Measurements from ENCODE around the gene ACTR1A.
A peak's percentile ranks its signal among the peaks of the same experiment; 100 is the strongest.
"Not testable (repeated sequence)": the region's sequence is repeated elsewhere in the genome, so short reads cannot be mapped to it uniquely, and the experiment has no call there.

The ACTR1A gene

DNA sequence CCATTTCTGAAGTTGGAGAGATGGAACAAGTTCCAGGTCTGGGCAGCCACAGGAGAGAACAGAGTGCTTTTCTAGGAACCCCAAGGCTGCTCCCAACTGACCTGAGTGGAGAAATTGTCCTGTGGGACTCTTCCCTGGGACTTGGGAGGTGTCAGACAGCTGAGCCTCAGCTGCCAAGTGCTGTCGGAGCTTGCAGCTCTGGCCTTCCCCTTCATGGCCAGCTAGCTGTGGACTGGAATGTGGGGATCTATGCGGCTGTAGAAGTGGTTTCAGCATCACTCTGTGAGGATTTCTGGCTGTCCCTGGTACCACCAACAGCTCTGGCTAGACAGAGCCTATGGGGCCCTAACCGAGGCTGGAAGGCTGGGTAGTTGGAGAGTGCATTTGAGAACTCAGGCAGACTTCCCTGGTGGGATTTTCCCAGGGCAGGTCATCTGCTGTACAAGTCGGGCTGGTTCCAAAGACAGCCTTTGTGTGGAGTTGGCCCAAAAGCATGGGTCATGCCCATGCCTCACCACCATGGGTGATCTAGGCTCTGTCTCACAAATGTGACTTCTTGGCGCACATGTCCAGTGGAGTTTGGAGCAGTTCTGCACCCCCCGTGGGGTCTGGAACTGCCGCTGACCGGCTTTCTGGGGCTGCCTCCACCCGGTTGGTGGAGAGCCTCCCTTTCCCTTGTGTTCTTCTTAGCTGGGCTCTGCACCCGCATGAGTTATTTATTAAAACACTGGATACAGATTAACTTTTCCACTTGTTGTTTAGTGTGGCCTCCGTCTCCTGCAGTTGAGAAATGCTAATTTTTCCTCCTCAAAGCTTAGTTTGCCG is 12.2 kb upstream of the ACTR1A start:
- no peak for DNase-seq

DNA sequence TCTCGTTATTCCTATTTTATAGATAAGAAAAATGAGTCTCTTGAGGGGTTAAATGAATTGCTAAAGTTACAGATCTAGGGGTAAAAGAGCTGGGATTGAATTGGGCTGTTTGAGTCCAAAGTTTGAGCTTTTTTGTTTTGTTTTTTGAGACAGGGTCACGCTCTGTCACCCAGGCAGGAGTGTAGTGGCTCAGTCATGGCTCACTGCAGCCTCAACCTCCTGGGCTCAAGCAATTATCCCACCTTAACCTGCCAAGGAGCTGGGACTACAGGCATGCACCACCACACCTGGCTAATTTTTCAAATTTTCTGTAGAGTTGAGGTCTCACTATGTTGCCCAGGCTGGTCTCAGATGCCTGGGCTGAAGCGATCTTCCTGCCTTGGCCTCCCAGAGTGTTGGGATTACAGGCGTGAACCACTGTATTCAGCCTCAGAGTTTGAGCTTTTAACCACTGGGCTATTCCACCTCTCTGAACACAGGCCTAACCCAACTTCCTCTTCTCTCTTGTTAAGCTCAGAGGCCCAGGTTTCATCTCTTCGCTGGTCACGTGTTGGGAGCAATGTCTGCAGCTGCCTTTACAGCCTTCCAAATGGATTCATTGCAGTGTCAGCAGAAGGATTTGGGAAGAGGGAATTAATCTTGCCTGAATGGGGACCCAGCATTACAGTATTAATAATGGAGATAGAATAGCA is 9.2 kb upstream of the ACTR1A start:
- DNase-seq = no peak

DNA sequence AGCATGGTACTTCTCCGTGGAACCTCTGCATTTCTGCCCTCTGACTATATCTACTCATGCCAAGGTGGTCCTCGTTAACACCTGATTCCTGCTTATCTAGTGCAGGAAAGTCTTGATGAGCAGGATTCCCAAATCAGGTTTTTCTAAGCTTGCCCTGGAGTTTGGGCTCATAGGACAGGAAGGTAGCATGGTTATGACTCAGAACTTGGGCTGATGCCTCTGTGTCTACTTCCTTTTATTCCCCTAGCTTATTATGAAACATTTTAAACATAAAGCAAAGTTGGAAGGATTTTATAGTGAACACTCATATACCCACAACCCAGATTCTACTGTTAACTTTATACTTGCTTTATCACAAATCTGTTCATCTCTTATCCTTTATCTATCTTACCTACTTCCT is 6.9 kb upstream of the ACTR1A start:
- no peak for DNase-seq

DNA sequence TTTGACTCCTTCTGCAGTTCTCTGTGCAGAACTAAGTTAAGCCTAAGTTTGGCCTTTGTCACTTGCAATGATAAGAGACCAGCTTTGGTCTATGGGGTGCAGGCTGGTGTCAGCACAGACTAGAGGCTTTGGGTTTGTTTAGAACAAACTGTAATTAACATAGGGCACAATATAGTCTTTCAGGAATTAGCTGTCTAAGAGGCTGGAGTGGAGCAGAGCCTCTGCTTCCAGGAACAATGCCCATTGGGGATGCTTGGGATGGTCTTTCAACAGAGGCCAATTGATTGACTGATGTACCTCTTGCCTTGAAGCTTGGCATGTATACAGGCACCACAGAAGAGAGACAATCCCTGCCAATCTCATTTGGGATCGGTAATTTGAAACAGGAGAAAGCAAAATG is 6.0 kb upstream of the ACTR1A start:
- DNase-seq = no peak

DNA sequence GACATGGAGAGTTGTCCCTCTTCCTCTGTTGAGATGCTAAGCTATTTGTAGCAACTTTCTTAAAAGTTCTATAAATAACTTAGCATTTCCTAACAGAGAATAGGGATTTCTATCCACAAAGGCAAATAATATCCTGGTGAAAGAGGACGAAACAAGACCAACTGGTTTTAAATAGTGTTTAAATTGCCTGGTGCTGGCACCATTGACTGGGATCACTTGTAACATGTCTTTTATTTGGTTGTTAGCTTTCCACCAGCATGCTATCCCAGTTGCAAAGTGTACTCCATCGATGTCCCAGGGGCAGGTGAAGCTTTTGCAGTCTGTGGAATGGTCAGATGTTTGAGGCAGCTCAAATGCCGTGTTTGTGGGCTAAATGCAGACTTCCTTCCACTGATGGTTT is 5.0 kb upstream of the ACTR1A start:
- DNase-seq = no peak

DNA sequence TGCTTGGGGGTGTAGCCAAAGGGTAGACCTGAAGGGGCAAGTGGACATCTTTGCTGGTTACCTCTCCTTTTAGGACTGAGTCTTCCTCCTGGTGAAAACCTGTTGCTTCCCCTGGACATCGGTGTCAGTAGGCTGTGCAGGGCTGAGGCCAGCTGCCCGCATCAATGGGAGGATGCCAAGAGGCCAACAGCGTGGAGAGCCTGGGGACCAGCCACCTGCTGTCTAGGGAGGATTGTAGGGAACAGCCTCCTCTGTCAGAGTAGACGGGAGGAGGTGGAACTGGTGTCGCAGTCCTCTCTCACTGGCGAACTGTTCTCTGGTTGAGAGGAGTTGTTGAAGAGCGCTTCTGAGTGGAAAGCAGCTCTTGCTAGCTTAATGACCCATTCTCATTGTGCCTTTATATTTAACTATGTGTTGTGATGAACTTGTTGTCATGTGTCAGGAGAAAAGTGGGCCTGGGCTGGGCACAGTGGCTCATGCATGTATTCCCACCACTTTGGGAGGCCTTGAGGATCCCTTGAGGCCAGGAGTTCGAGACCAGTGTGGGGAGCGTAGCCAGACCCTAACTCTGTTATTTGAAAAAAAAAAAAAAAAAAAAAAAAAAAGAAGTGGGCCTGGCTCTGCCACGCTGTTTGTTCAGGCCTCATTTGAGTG is 3.1 kb upstream of the ACTR1A start:
- peak; percentile 44 for DNase-seq

DNA sequence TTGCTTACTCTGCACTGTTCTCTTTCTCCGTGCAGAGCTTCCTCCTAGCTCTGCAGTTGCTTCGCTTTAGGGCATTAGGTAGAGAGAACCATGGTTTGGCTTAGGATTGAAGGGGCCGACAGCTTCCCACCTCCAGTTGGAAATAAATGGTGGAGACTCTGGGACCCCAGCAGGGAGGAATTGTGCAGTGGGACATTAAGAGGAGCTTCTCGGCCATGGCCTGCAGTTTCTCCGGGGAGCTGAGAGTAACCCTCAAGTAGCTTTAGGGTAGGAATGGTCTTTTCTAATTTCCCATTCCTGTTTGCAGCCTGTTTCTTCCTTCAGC is 2.4 kb upstream of the ACTR1A start:
- no peak for DNase-seq

DNA sequence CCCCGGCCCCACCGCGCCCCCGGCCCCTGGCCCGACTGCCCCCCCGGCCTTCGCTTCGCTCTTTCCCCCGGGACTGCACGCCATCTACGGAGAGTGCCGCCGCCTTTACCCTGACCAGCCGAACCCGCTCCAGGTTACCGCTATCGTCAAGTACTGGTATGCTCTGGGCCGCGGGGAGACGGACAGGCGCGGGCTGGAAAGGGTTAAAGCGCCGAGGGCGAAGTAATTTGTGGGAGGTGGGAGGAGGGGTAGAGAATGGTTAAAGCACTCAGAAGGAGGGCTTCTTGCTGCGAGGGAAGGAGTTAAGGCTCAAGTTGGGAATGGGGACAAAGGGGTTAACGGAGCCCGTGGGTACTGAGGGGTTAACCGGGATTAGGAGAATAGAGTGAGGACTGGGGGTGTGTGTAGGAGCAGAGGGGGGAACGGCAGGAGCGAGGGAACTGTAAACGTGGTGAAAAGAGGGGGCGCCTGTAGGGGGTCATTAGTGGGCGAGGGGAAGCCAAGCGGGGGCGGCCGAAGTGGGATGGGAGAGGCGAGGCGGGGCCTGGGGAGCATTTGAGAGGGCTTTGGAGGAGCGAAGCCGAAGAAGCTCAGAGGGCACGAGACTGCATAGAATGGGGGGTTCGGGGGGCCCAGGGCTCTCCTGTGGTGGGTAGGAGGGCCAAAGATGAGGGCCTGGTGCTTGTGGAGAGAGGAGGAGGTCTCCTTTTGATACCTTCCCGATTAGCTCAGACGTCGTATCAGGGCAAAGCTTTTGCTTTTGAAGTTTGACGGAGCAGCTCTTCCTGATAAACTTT is 1.9 kb upstream of the ACTR1A start:
- DNase-seq = no peak

DNA sequence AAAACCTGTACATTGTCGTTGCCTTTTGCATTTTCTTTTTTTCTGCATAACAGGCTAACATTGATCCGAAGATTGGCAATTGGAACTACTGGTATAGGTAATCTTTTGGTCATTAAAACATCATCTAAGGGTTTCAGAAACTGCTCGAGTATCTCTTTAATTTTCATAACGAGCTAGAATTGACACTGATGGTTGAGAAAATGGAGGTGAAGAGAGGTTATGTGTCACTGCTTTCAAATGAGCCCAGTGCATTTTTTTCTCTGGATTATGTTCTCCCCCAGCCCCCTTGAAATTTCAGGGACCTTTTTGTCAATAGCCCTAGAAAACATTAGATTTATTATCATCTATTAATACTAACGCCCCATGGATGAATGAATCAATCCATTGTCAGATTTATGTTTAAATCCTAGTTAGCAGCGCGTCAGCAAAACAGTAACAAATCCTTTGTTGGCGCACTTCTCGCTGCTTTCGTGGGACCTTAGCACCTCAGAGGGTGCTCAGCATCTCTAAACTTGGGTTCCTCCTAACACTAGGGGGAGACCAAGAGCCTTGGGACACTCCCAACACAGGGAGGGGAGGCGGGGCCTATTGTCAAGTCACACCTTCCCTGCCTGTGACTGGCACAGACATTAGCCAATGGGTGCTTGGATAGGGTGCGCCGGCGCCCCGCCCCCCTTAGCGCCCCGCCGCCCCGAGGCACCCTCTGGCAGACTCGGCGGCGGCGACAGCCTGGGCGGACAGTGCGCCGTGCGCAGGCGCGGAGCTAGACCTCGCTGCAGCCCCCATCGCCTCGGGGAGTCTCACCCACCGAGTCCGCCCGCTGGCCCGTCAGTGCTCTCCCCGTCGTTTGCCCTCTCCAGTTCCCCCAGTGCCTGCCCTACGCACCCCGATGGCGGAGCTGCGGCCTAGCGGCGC is 1.0 kb upstream of the ACTR1A start, which contains the start of gene SUFU:
SUFU (plus strand) TSS at position 709 of the 915 bp plus-strand sequence; CDS start at position 890, 181 bp downstream.
- DNase-seq = peak; percentile 91

DNA sequence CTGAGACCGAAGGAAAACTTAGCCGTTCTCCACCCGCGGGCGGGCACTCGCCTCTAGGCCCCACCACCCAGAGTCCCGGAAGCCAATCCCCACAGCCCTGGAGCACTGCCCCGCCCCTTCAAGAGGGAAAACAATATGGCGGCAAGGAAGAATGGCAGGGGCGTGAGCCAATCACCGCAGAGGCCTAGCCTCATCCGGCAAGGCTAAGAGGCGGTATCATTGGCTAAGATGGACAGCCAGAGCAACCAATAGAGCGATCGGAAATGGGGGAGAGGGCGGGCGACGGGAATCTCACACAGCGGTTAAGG is 529 bp downstream of the ACTR1A start:
- peak; percentile 89 for DNase-seq

DNA sequence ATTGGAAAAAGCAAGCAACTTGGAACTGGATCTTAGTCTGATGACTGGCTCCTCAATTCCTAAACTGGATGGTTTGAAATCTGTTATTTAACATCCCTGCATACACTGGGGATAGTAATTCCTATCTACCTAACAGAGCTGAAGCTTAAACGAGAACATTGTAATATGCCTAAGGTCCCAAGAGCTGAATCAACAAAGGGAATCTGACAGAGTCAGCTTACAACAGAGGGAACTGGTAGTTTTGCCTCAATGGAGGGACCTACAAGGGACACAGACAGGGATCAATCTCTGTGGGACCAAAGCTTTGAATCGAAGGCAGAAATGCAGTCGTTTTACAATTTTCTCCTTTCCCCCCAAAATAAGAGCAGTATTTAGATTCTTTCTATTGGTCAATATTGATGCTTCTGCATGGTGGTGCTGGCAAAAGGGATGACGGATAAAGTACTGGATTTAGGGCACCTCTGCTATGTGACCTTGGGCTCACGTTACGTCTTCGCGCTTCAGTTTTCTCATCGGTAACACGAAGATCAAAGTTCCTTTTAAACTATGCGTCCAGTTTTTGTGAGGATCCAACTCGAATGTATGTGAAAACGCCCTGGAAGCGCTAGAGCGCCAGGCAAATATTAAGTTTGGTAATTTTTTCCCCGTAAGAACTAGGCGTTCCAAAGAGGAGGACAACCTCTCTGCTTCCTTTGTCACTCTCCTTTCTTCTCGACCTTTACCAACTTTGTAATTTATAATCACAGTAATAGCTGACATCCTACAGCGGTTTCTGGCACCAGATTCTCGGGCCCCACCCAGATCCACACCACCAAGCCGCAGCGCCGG is 1.1 kb downstream of the ACTR1A start:
- no peak for DNase-seq

DNA sequence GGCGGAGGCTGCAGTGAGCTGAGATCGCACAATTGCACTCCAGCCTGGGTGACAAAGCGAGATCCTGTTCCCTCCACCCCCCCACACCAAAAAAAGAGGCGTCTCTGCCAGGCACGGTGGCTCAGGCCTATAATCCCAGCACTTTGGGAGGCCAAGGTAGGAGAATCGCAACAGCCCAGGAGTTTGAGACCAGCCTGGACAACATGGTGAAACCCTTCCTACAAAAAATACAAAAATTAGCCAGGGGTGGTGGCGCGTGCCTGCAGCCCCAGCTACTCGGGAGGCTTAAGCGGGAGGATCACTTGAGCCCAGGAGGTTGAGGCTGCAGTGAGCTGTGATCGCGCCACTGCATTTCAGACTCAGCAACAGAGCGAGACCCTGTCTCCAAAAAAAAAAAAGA is 1.8 kb downstream of the ACTR1A start:
- not testable (repeated sequence) for DNase-seq

DNA sequence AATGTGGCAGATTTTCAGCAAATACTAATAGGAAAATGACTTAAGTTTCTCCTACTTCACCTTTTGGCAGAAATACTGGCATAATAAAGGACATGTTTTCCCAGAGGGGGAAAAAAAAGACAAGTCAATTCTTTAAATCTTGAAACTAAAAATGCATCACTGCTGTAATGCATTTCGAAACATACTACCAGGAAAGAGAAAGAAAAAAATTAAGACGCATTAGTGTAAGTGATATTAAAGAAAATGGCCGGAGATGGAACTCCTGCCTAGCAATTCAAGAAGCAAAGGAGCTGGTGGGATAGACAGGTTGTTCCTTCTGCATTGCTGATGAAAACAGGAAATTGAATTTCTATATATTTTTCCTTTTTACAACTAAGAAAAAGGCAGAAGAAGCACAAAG is 3.2 kb downstream of the ACTR1A start:
- no peak for DNase-seq

DNA sequence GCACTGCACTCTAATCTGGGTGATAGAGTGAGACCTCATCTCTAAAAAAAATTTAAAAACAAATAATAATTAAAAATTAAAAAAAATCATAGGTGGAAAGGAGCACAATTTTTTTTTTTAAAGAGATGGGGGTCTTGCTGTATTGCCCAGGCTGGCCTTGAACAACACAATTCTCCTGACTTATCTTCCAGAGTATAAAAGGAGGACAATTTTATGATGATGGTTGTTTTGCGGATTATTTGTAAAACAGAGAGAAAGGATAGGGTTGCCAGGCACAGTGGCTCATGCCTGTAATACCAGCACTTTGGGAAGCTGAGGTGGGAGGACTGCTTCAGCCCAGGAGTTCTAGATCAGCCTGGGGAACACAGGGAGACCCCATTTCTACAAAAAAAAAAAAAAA is 5.0 kb downstream of the ACTR1A start:
- DNase-seq = no peak

DNA sequence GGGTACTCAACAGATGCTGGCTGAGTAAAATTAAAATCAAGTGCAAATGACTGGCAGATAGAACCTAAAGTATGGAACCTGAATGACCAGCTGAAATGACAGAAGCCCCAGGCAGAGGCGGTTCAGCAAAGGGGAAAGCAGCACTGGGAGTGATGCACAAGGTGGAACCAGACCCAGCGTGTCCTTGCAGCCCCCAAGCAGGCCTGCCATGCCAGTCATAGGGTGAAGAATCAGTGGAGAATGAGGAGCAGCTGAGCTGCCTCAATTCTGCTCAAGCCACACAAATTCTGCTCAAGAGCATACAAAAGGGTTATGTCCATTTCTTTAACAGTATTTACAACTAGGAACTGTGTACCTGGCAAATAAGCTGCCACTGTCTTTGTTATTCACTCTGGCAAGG is 8.7 kb downstream of the ACTR1A start:
- no peak for DNase-seq

DNA sequence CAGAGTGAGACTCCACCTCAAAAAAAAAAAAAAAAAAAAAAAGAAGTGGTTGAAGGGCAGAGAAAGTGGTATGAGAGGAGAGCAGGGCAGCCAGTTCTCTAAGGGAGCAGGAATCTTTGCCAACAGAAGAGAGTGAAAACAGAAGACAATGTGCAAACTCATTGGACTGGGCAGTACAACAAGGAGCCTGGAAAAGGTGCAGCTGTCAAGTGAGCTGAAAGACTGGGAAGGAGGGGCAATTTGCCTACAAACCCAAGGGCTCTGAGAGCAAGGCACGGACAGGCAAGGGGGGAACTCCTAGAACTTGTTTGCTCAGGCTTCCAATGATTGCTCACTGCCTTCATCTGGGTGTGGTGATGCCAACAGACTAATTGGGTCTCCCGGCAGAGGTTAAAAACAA is 9.5 kb downstream of the ACTR1A start:
- DNase-seq = no peak

DNA sequence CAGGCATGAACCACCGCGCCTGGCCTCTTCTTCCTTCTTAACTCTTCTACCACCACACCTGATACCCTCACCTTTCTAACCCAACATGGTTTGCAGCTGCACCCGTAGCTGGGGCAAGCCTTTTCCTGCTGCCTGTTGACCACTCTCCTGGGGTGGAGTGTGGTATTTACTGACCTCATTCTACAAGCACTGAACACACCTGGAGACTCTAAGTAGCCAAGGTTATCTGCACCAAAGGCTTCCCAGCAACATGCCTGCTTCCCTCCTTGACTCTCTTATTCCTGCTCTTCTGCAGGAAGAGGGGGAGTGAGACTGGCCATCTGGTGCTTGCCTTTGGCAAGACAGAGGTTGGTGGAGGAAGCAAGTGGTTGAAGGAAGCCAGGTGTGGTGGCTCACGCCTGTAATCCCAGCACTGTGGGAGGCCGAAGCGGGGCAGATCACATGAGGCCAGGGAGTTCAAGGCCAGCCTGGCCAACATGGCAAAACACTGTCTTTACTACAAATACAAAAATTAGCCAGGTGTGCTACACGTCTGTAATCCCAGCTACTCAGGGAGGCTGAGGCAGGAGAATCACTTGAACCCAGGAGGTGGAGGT is 10.1 kb downstream of the ACTR1A start:
- DNase-seq = no peak

DNA sequence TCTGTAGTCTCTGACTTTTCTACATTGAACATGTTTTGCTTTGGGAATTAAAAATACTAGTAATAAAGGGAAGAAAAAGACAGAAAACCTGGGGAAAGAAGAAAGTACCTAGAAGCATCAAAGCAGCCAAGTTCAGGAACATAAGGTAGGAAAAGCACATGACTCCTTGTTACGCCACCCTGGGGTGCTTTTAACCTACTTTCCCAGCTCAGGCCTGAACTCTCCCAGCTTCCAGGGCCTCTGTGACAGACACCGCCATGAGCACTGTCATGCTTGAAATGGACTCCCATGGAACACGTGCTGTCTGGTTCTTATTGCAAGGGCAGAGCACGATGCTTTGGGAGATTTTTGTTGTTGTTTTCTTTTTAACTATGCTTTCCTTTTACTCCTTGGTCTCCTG is 11.4 kb downstream of the ACTR1A start:
- DNase-seq = no peak

DNA sequence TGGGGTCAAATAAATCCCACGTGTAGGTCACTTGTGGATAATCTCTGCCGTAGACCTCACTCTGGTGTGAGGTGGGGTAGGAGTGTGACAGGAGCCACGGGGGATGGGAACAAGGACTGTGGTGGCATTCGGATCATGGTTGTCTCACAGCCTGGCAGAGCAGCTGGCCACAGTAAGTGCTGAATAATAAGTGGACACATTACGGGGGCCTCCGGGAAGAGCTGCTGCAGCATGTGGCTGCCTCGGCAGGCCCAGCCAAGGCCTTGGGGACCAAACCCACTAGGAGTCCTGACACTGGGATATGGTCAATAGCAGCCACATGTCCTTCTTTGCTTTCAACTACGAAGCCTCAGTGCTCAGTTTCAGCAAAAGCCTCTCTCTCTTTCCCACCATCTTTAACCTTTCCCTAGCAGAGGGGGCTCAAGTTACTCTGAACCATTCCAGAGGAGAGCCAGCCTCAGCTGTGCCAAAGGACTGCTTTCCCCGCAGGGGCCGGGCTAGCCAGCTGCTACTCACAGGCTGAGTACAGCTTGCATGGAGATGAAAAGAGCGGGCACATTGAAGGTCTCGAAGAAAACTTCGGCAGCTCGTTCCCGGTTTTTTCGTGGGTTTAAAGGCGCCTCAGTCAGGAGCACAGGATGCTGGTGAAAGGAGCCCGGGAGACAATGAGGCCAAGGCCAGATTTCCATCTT is 17.3 kb downstream of the ACTR1A start:
- DNase-seq = no peak

DNA sequence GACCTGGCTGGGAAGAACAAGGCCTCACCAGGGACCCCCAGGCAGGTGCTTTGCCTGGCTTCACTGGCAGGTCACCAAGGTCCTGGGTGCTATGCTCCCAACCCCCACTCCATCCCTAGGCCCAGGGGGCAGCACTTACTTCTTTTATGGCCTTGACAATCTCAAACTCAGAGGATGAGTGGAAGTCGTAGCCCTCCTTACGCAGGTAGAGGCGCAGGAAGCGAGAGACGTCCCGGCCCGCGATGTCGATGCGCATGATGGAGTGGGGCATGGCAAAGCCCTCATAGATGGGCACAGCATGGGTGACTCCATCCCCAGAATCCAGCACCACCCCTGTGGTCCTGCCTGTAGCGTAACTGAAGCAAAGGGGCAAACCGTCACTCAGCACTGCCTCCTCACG is 18.5 kb downstream of the ACTR1A start:
- DNase-seq = no peak
